GM23338 (cell line): ENCODE measurements around the gene KHK. TPM values are rescaled to one million over a fixed set of nuclear protein-coding genes. Genes with fewer than 3 reads are reported as not detected.
A peak's percentile ranks its signal among the peaks of the same experiment; 100 is the strongest.

Experiments used
- ATAC-seq: fragments of 200-7000 bp; cut with Tn5 transposase; 3 replicates; pipeline ENCODE4 v1.9.1; 2020
- DNase-seq: peaks from one replicate; pipeline ENCODE4 v3.0.0-alpha.2; 2015; ENCODE audit warnings: low spot score
- H2AFZ ChIP-seq: fragments of 200-600 bp; sonication (generic); 2 replicates; pipeline ENCODE4 v1.8.0; 2016; ENCODE audit warnings: antibody characterized with exemption, mild to moderate bottlenecking, moderate library complexity
- H3F3A ChIP-seq: fragments of 200-600 bp; sonication (generic); replicated peaks from 2 replicates; pipeline ENCODE4 v1.8.0; 2017; ENCODE audit warnings: antibody characterized with exemption, mixed run types, low read depth
- H3K27ac ChIP-seq: fragments of 200-600 bp; sonication (generic); 2 replicates; pipeline ENCODE4 v1.6.1; 2016; ENCODE audit warnings: low read depth
- H3K27me3 ChIP-seq: fragments of 200-600 bp; sonication (generic); 2 replicates; pipeline ENCODE4 v1.8.0; 2016; ENCODE audit warnings: mild to moderate bottlenecking, mixed run types, moderate library complexity; ENCODE audit not compliant: insufficient read depth
- H3K36me3 ChIP-seq: fragments of 200-600 bp; sonication (generic); 2 replicates; pipeline ENCODE4 v1.8.0; 2016; ENCODE audit warnings: mild to moderate bottlenecking; ENCODE audit not compliant: insufficient read depth
- H3K4me1 ChIP-seq: fragments of 200-600 bp; sonication (generic); 2 replicates; pipeline ENCODE4 v1.8.0; 2016; ENCODE audit warnings: mild to moderate bottlenecking, moderate library complexity; ENCODE audit not compliant: insufficient read depth
- H3K4me2 ChIP-seq: fragments of 200-600 bp; sonication (generic); 2 replicates; pipeline ENCODE4 v1.7.1; 2017; ENCODE audit warnings: mixed run types
- H3K4me3 ChIP-seq: fragments of 200-600 bp; sonication (generic); 2 replicates; pipeline ENCODE4 v1.6.1; 2016; ENCODE audit warnings: mixed run types
- H3K79me2 ChIP-seq: fragments of 200-600 bp; sonication (generic); replicated peaks from 2 replicates; pipeline ENCODE4 v1.8.0; 2017; ENCODE audit warnings: mild to moderate bottlenecking; ENCODE audit not compliant: insufficient read depth
- H3K9me2 ChIP-seq: fragments of 200-600 bp; sonication (generic); 2 replicates; pipeline ENCODE4 v1.8.0; 2017; ENCODE audit not compliant: insufficient read depth
- H4K20me1 ChIP-seq: fragments of 200-600 bp; sonication (generic); replicated peaks from 2 replicates; pipeline ENCODE4 v1.8.0; 2017; ENCODE audit warnings: mild to moderate bottlenecking; ENCODE audit not compliant: insufficient read depth
- H3K27ac Mint-ChIP-seq: 2 replicates; pipeline ENCODE4 v1.8.0; 2020; ENCODE audit warnings: inconsistent platforms, mild to moderate bottlenecking, moderate library complexity, mixed read lengths
- H3K27me3 Mint-ChIP-seq: 3 replicates; pipeline ENCODE4 v1.8.0; 2022; ENCODE audit warnings: low read depth, mild to moderate bottlenecking, moderate library complexity, mixed read lengths, inconsistent platforms; ENCODE audit not compliant: insufficient read depth, poor library complexity
- H3K36me3 Mint-ChIP-seq: 3 replicates; pipeline ENCODE4 v1.8.0; 2021; ENCODE audit warnings: low read depth, mild to moderate bottlenecking, inconsistent platforms, moderate library complexity, mixed read lengths
- H3K4me1 Mint-ChIP-seq: 3 replicates; pipeline ENCODE4 v1.8.0; 2020; ENCODE audit warnings: mild to moderate bottlenecking, inconsistent platforms, mixed read lengths
- H3K4me3 Mint-ChIP-seq: 3 replicates; pipeline ENCODE4 v1.8.0; 2021; ENCODE audit warnings: moderate library complexity, mild to moderate bottlenecking, inconsistent platforms, mixed read lengths
- H3K9me3 Mint-ChIP-seq: 3 replicates; pipeline ENCODE4 v1.8.0; 2020; ENCODE audit warnings: moderate library complexity, mild to moderate bottlenecking, inconsistent platforms, mixed read lengths
- CREB1 ChIP-seq: fragments of 250-450 bp; sonication (Bioruptor Pico); IDR thresholded peaks from 2 replicates; pipeline ENCODE4 v1.5.0; 2020; ENCODE audit warnings: low read depth, mild to moderate bottlenecking, moderate library complexity
- CTCF ChIP-seq, 2 experiments: fragments of 200-600 bp in 1 of 2; sonication (generic) in 1 of 2; conservative IDR thresholded peaks; 2 replicates each; pipeline versions ENCODE4 v1.5.1 to v1.6.1; 2016 to 2017; ENCODE audit warnings: antibody characterized with exemption in 2 of 2, low read depth in 2 of 2, mild to moderate bottlenecking in 2 of 2, moderate library complexity in 1 of 2
- ETS1 ChIP-seq: IDR thresholded peaks from 2 replicates; pipeline ENCODE4 v1.6.1; 2016; ENCODE audit warnings: antibody characterized with exemption
- EZH2 ChIP-seq: fragments of 200-600 bp; sonication (generic); IDR thresholded peaks from one replicate; pipeline ENCODE4 v1.8.0; 2017; ENCODE audit warnings: antibody characterized with exemption, mild to moderate bottlenecking, low read depth; ENCODE audit not compliant: unreplicated experiment
- EZH2phosphoT487 ChIP-seq: fragments of 200-600 bp; sonication (generic); IDR thresholded peaks from one replicate; pipeline ENCODE4 v1.8.1; 2018; ENCODE audit warnings: antibody characterized with exemption; ENCODE audit not compliant: unreplicated experiment
- JUNB ChIP-seq: IDR thresholded peaks from one replicate; pipeline ENCODE4 v1.6.1; 2016; ENCODE audit warnings: antibody characterized with exemption; ENCODE audit not compliant: unreplicated experiment
- POLR2AphosphoS5 ChIP-seq: IDR thresholded peaks from 2 replicates; pipeline ENCODE4 v1.6.1; 2016; ENCODE audit warnings: antibody characterized with exemption, low read depth
- REST ChIP-seq: IDR thresholded peaks from one replicate; pipeline ENCODE4 v1.6.1; 2018; ENCODE audit warnings: antibody characterized with exemption; ENCODE audit not compliant: unreplicated experiment
- ZNF114 ChIP-seq: fragments of 250-450 bp; sonication (Bioruptor Pico); IDR thresholded peaks from 2 replicates; pipeline ENCODE4 v1.5.0; 2020; ENCODE audit warnings: mild to moderate bottlenecking, moderate library complexity
- ZNF331 ChIP-seq: fragments of 250-450 bp; sonication (Bioruptor Pico); IDR thresholded peaks from 2 replicates; pipeline ENCODE4 v1.5.0; 2020; ENCODE audit warnings: low read depth, mild to moderate bottlenecking, moderate library complexity
- polyA plus RNA-seq: library from polyadenylated mRNA; unstranded; fragments of >200 nt; fragmentation: Nextera tagmentation; extraction: Ambion mirVana; gene quantifications from 2 replicates; pipeline ENCODE4 v1.2.1, GENCODE V29; 2016
- total RNA-seq: library from RNA; depleted of rRNA; stranded (reverse); fragments of >200 nt; shearing (Covaris generic); gene quantifications from 2 replicates; pipeline ENCODE4 v1.2.3, GENCODE V29; 2014

The KHK gene
- total and polyA plus RNA-seq, 2 experiments from 2014 or later: 9.7 TPM

- peaks cover 13% of the 10 kb centered on the region for H4K20me1 ChIP-seq
- Mint-ChIP-seq H3K27ac (no peak overlapping the region), H3K4me1 (peaks cover 15% of the 10 kb centered on the region), H3K27me3 (peaks cover 18% of the 10 kb centered on the region), H3K9me3 (no peaks in the 10 kb centered on the region; the same call in 2 of the 3 replicates), H3K36me3 (peaks cover 37% of the 10 kb centered on the region), H3K4me3 (peak overlapping the region; percentile 99)
- DNase-seq: no peak
- no peaks in the 10 kb centered on the region for H3K27me3 ChIP-seq
- no peak for ATAC-seq
- peaks cover 3% of the 10 kb centered on the region; the same call in 1 of the 2 replicates for H3K36me3 ChIP-seq
- H3K4me1 ChIP-seq: peaks cover 19% of the 10 kb centered on the region
- H3K4me2 ChIP-seq: peak overlapping the region; percentile 99
- peaks cover 19% of the 10 kb centered on the region for H3K79me2 ChIP-seq
- H3K9me2 ChIP-seq: no peaks in the 10 kb centered on the region
- H3K4me3 ChIP-seq: peak overlapping the region; percentile 100
- peaks cover 16% of the 10 kb centered on the region; the same call in 1 of the 2 replicates for H3F3A ChIP-seq
- H2AFZ ChIP-seq: no peak overlapping the region
- TF ChIP-seq POLR2AphosphoS5 (no peak), ZNF114 (CRISPR knock-in tag) (no peak), CTCF (conservative IDR thresholded peaks at IDR 0.05; ENCODE audit: low read depth in 2 of 2) (no peak), ETS1 (no peak)
- no peak overlapping the region for H3K27ac ChIP-seq
Measured at GRCh38 chr2:27069961-27070618, 16.5 kb upstream of the KHK start.

GRCh38 chr2:27070653-27071276 lies 15.8 kb upstream of the KHK start:
- H3K27me3 Mint-ChIP-seq: peaks cover 20% of the 10 kb centered on the region
- no peak for DNase-seq
- peak overlapping the region; percentile 99 for H3K4me3 Mint-ChIP-seq
- peaks cover 19% of the 10 kb centered on the region for H3K79me2 ChIP-seq
- peaks cover 13% of the 10 kb centered on the region for H4K20me1 ChIP-seq
- peaks cover 15% of the 10 kb centered on the region for H3K4me1 Mint-ChIP-seq
- peaks cover 9% of the 10 kb centered on the region; the same call in 1 of the 2 replicates for H3F3A ChIP-seq
- peak overlapping the region; percentile 99 for H3K4me2 ChIP-seq
- peaks cover 19% of the 10 kb centered on the region for H3K4me1 ChIP-seq
- H3K36me3 ChIP-seq: peaks cover 3% of the 10 kb centered on the region; the same call in 1 of the 2 replicates
- peak overlapping the region; percentile 81 for H3K27ac Mint-ChIP-seq
- peak overlapping the region; percentile 81; the same call in 1 of the 2 replicates for H2AFZ ChIP-seq
- peaks cover 37% of the 10 kb centered on the region for H3K36me3 Mint-ChIP-seq
- no peaks in the 10 kb centered on the region for H3K27me3 ChIP-seq
- peak overlapping the region; percentile 100 for H3K4me3 ChIP-seq
- H3K27ac ChIP-seq: peak overlapping the region; percentile 78; the same call in 1 of the 2 replicates
- H3K9me3 Mint-ChIP-seq: no peaks in the 10 kb centered on the region; the same call in 2 of the 3 replicates
- no peak for ATAC-seq
- no peaks in the 10 kb centered on the region for H3K9me2 ChIP-seq
- TF ChIP-seq EZH2 (no peak), ZNF331 (no peak), ETS1 (no peak), CTCF (conservative IDR thresholded peaks at IDR 0.05; ENCODE audit: low read depth in 2 of 2) (no peak), CREB1 (CRISPR knock-in tag) (no peak), REST (no peak), JUNB (no peak), EZH2phosphoT487 (no peak)
